AML-193 (cell line): ENCODE data around the gene CENPL.

Source experiments
- DNase-seq, 2 experiments: peaks; one replicate each; lab custom pipeline; 2025; lab: John Stamatoyannopoulos, UW

The CENPL gene

GRCh38 chr1:173758110-173758509, 66.6 kb downstream of the CENPL start:
- no peak for DNase-seq

DNA sequence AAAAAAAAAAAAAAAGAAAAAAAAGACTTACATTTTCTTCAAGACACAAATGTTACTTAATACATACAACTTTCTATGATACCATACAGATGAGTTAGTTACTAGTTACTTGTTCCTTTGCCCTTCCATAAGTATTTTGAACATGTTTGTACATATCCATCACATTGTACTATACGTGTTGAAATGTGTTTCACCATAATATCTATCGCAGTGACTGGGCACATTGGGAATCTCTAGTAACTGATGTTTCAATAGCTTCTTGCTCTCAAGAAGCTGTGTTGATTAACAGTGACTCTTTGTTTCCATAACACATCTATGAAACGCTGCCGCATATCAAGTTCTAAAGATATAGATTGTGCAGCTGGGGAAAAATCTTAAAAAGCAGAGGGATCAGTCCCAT, 67.0 kb downstream of the CENPL start:
- no peak for DNase-seq

DNA sequence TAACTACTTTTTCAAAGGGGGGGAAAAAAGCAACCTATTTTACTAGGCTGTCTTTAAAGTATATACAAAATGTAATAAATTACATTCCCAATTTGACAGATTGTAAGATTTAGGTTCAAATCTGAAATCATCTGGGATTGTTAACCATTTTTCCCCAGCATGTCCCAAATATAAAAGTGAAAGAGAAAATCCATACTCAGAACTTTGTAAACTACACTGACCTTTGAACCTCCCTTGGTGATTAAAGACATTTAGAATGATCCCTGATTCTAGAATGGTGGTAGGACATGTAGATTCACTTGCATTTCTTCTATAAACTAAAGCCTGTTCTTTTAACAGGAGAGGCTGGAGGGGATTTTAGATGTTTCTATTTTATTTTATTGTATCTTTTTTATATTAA, 70.9 kb downstream of the CENPL start:
- DNase-seq = no peak
